Right atrium auricular region (tissue), 2 donors: Measurements from ENCODE around the gene TRAFD1. TPM values are rescaled to one million over a fixed set of nuclear protein-coding genes. Genes with fewer than 3 reads are reported as not detected.

ENCODE experiments used
- DNase-seq: peaks from one replicate; pipeline ENCODE4 v3.0.0-alpha.2; 2019; ENCODE audit warnings: low spot score
- H3K27ac ChIP-seq, 2 donors: fragments of 200-600 bp; sonication (generic); 1 replicate in 1 of 2; 2 replicates in 1 of 2; pipeline ENCODE4 v1.5.1; 2016 to 2019
- H3K27me3 ChIP-seq, 2 donors: fragments of 200-600 bp; sonication (generic); one replicate each; pipeline versions ENCODE4 v1.5.1 to v1.6.0; 2017 to 2019
- H3K36me3 ChIP-seq: fragments of 200-600 bp; sonication (generic); one replicate; pipeline ENCODE4 v1.5.1; 2016
- H3K4me1 ChIP-seq, 2 donors: fragments of 200-600 bp; sonication (generic); one replicate each; pipeline versions ENCODE4 v1.5.1 to v1.6.0; 2017 to 2019
- H3K4me3 ChIP-seq, 2 donors: fragments of 200-600 bp; sonication (generic); 1 replicate in 1 of 2; 2 replicates in 1 of 2; pipeline ENCODE4 v1.5.1; 2017 to 2019; ENCODE audit warnings: mild to moderate bottlenecking in 1 of 2, moderate library complexity in 1 of 2
- H3K9me3 ChIP-seq, 2 donors: fragments of 200-600 bp; sonication (generic); one replicate each; pipeline ENCODE4 v1.5.1; 2019
- total RNA-seq, 2 donors: library from RNA; depleted of rRNA; stranded (reverse); fragments of >200 nt; gene quantifications; one replicate each; pipeline ENCODE4 v1.1.0, GENCODE V29; 2016
- TF ChIP-seq, protein P1 (sequence below), 2 donors: fragments of 200-600 bp; sonication (generic); IDR thresholded peaks; one replicate each; pipeline ENCODE4 v1.5.1; 2019; ENCODE audit warnings: antibody characterized with exemption in 2 of 2

Gene TRAFD1
- total RNA-seq, 2 donors from 2014 or later: 17.9 to 26.5 TPM

DNA sequence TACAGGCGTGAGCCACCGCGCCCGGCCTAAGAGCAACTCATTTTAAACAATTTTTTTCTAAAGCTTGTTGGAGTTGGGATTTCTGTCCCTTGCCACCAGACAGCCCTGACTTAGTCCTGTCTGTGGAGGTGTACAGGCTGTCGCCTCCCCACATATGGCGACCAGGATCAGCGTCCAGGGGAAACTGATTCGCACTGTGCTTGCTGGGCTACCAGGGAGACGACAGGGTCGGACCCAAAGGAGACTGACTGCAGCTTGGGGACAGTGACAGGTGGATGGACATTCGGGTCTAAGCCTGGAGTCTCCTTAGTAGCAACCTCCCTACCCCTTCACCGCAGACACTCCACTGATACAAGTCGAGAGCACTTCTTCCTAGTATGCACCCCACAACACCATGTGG, 40.3 kb downstream of the TRAFD1 start:
- Histone ChIP-seq H3K4me3 (no peak overlapping the region), H3K9me3 (no peaks in the 10 kb centered on the region), H3K27me3 (no peaks in the 10 kb centered on the region), H3K36me3 (peaks cover 20% of the 10 kb centered on the region), H3K4me1 (no peaks in the 10 kb centered on the region), H3K27ac (no peak overlapping the region)
- DNase-seq: no peak
- TF ChIP-seq, protein P1, sequence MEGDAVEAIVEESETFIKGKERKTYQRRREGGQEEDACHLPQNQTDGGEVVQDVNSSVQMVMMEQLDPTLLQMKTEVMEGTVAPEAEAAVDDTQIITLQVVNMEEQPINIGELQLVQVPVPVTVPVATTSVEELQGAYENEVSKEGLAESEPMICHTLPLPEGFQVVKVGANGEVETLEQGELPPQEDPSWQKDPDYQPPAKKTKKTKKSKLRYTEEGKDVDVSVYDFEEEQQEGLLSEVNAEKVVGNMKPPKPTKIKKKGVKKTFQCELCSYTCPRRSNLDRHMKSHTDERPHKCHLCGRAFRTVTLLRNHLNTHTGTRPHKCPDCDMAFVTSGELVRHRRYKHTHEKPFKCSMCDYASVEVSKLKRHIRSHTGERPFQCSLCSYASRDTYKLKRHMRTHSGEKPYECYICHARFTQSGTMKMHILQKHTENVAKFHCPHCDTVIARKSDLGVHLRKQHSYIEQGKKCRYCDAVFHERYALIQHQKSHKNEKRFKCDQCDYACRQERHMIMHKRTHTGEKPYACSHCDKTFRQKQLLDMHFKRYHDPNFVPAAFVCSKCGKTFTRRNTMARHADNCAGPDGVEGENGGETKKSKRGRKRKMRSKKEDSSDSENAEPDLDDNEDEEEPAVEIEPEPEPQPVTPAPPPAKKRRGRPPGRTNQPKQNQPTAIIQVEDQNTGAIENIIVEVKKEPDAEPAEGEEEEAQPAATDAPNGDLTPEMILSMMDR (IDR thresholded peaks at IDR 0.05): no peak

DNA sequence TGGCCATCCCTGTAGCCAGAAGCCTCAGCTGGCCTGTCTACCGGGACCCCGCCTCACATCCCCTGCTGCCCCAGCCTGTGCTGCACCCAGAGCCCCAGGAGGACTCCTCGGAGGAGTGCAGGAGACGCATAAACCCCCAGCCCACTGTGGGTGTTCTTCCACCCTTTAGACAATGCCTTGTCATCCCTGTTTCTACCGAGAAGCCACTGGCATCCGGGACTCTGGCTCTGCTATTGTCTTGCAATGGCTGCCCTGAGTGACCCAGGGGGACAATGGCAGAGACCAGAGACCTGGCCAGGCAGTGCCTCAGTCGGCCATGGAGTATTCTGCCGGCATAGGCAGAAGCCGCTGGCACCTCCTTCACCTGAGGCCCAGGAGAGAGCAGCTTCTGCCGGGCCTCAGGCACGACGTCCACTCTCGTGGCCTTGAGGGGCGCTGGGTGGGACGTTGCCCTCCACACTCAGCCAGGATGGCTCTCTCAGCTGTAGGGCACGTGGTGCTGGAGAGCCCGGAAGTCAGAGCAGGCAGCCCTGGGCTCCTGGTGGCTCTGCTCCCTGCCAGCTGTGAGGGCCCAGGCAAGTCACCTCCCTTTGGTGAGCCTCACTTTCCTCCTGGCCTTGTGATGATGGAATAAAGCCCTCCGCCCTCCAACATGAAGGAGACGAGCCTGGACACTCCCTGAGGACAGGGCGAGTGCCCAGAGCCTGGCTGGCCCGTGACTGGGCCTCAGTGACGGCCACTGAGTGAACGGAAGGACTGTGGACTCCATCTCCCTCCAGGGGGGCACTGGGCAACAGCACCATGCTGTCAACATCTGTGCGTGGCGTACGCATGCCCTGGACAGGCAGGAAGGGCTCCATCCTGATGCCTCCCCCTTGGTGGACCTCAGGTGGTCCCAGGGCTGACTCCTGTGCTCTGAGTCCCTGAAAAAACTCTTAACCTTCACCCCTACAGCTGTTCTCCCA, 41.0 kb downstream of the TRAFD1 start:
- Histone ChIP-seq H3K27ac (no peak overlapping the region), H3K4me1 (no peaks in the 10 kb centered on the region), H3K4me3 (no peak overlapping the region), H3K9me3 (no peaks in the 10 kb centered on the region), H3K27me3 (no peaks in the 10 kb centered on the region), H3K36me3 (peaks cover 20% of the 10 kb centered on the region)
- DNase-seq: no peak
- TF ChIP-seq, protein P1 (IDR thresholded peaks at IDR 0.05): no peak

DNA sequence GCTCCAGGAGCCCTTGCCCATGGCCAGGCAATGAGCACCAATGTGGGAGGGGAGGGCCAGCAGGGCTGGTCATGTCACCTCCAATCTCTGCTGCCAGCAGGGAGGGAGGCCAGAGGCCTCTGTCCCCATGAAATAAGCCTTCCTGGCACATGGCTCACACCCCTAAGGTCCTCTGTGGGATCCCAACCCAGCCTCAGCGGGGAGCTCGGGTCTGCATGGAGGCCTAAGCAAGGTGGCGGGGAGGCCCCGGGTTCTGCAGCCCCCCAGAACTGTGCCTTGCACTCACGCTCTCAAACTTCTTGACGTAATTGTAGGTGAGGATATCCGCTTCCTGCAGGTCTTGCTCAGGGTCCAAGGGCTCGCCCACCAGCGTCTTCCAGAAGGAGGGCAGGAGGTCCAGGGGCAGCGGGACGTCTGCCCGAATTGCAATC, 41.7 kb downstream of the TRAFD1 start:
- TF ChIP-seq, protein P1 (IDR thresholded peaks at IDR 0.05): no peak
- Histone ChIP-seq H3K4me1 (no peaks in the 10 kb centered on the region), H3K9me3 (no peaks in the 10 kb centered on the region), H3K4me3 (no peak overlapping the region), H3K36me3 (peaks cover 26% of the 10 kb centered on the region), H3K27me3 (no peaks in the 10 kb centered on the region), H3K27ac (no peak overlapping the region)
- no peak for DNase-seq

DNA sequence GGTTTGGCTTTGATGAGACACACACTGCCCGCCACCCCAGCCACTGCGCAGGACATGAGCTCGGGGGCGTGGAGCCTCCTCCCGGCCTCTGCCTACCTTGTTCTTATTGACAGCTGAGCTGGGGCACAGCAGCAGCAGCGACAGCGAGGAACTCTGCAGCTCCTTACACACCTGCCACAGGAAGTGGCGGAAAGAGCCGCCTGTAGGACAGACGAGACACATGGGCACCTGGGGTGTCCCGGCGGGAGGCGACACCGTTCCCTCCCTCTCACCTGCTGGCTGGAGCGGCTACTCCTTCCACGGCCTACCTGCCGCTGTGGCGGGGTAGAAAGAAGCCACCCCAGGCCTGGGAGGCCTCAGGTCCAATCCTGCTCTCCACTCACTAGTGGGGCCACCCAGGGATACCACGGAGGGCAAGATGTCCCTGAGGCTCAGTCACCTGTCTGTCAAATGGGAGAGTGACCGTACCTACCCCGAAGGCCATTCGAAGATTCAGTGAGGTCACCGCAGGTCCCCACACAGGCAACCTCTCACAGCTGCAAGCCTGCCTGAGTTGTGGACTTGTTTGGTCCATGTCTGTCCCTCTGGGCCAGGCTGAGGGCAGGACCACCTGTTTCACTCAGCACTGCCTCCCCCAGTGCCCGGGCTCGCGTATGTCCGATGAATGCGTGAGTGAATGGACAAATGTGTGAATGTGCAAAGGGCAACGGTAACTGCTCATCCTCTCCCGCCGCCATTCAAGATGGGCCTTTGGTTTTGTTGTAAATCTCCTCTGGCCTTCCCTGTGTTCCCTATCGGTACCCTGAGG, 42.6 kb downstream of the TRAFD1 start:
- no peaks in the 10 kb centered on the region for H3K9me3 ChIP-seq
- H3K27me3 ChIP-seq: no peaks in the 10 kb centered on the region
- no peak for DNase-seq
- no peaks in the 10 kb centered on the region for H3K4me1 ChIP-seq
- TF ChIP-seq, protein P1 (IDR thresholded peaks at IDR 0.05): no peak
- no peak overlapping the region for H3K27ac ChIP-seq
- no peak overlapping the region for H3K4me3 ChIP-seq
- H3K36me3 ChIP-seq: peaks cover 24% of the 10 kb centered on the region

DNA sequence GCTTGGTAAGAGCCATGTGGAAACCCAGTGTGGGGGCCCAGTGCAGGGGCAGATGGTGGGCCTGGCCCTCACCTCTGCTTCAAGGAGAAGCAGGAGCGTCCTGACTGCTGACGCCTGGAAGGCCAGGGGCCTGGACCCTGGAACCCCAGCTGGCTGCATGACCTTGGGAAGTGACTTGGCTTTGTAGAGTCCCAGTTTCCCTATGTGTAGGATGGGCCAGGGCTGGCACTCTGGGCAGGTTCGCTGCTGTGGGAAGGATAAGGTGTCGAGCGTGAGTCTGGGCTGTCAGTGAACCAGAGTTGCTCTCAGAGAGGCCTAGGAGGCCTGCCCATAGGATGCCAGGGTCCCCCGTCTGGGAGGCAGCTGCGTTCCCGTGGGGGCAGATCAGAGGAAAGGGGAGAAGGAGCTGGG, 43.2 kb downstream of the TRAFD1 start:
- no peak overlapping the region for H3K4me3 ChIP-seq
- H3K4me1 ChIP-seq: no peaks in the 10 kb centered on the region
- no peak for DNase-seq

More for the DNA sequence above, 43.2 kb downstream of the TRAFD1 start:
- no peak overlapping the region for H3K27ac ChIP-seq
- TF ChIP-seq, protein P1 (IDR thresholded peaks at IDR 0.05): no peak
- H3K27me3 ChIP-seq: no peaks in the 10 kb centered on the region
- H3K9me3 ChIP-seq: no peaks in the 10 kb centered on the region
- H3K36me3 ChIP-seq: peaks cover 18% of the 10 kb centered on the region
